Stimulated activated CD8-positive, alpha-beta memory T cell treated with anti-CD3 and anti-CD28 coated beads, Interleukin-15, amount 100 ng/mL, for 4 hours (primary cell): ENCODE measurements around the gene ITGAE.
"Not testable (repeated sequence)": the region's sequence is repeated elsewhere in the genome, so short reads cannot be mapped to it uniquely, and the experiment has no call there.

Experiments used
- DNase-seq, 2 donors: peaks; one replicate each; pipeline ENCODE4 v3.0.0-alpha.2; 2020; ENCODE audit warnings: low read depth in 2 of 2

Gene ITGAE

GRCh38 chr17:3729881-3730280, 71.1 kb downstream of the ITGAE start:
- no peak for DNase-seq

- DNase-seq, result not testable (repeated sequence)
These were observed 72.9 kb downstream of the ITGAE start for GRCh38 chr17:3728099-3728498.

GRCh38 chr17:3727041-3727440, 73.9 kb downstream of the ITGAE start:
- DNase-seq, result no peak

- DNase-seq, result no peak
These were observed 76.5 kb downstream of the ITGAE start for GRCh38 chr17:3724378-3725077.

- peak; percentile 82 to 83 for DNase-seq
These were observed 77.2 kb downstream of the ITGAE start, which contains the start of gene HASPIN for GRCh38 chr17:3723556-3724377. HASPIN (plus strand) TSS chr17:3723903; CDS start chr17:3723936, 33 bp downstream.

GRCh38 chr17:3723188-3723555, 77.8 kb downstream of the ITGAE start:
- DNase-seq, result no peak

- no peak for DNase-seq
These were observed 78.3 kb downstream of the ITGAE start for GRCh38 chr17:3722716-3723115.

GRCh38 chr17:3719265-3719664, 81.7 kb downstream of the ITGAE start:
- no peak for DNase-seq

- no peak for DNase-seq
These were observed 82.8 kb downstream of the ITGAE start for GRCh38 chr17:3718201-3718600.

- DNase-seq, result no peak
These were observed 85.7 kb downstream of the ITGAE start for GRCh38 chr17:3715296-3715695.

GRCh38 chr17:3712811-3713463, 88.1 kb downstream of the ITGAE start:
- no peak for DNase-seq

- peak; percentile 32 to 65 for DNase-seq
These were observed 90.0 kb downstream of the ITGAE start for GRCh38 chr17:3710951-3711383.

- no peak for DNase-seq
These were observed 92.6 kb downstream of the ITGAE start for GRCh38 chr17:3708366-3708765.

- not testable (repeated sequence) for DNase-seq
These were observed 95.3 kb downstream of the ITGAE start for GRCh38 chr17:3705718-3705984.

GRCh38 chr17:3704931-3705717, 95.9 kb downstream of the ITGAE start:
- DNase-seq, result no peak

GRCh38 chr17:3702041-3702539, 98.9 kb downstream of the ITGAE start:
- DNase-seq, result not testable (repeated sequence)

GRCh38 chr17:3699951-3700350, 101.0 kb downstream of the ITGAE start:
- DNase-seq, result no peak

- no peak for DNase-seq
These were observed 102.8 kb downstream of the ITGAE start for GRCh38 chr17:3698139-3698538.

- no peak for DNase-seq
These were observed 103.9 kb downstream of the ITGAE start for GRCh38 chr17:3697103-3697476.

GRCh38 chr17:3695723-3696411, 105.1 kb downstream of the ITGAE start, which contains the start of gene P2RX5:
P2RX5 (minus strand) TSS chr17:3696155; CDS start chr17:3696005, 150 bp downstream.
- peak in 1 of 2 donors; percentile 23 for DNase-seq

- no peak for DNase-seq
These were observed 105.8 kb downstream of the ITGAE start for GRCh38 chr17:3695129-3695722.
